ENCODE results near the gene ARG2.

GRCh38 chr14:67663633-67664032 lies 43.9 kb downstream of the ARG2 start:
- TF ChIP-seq CTCF (IDR thresholded peaks at IDR 0.05; ENCODE audit: low read depth, low read length) (no peak), POLR2A (IDR thresholded peaks at IDR 0.05; ENCODE audit: extremely low read depth, insufficient read length) (no peak)
